ENCODE data around the gene MSRB1.

DNA sequence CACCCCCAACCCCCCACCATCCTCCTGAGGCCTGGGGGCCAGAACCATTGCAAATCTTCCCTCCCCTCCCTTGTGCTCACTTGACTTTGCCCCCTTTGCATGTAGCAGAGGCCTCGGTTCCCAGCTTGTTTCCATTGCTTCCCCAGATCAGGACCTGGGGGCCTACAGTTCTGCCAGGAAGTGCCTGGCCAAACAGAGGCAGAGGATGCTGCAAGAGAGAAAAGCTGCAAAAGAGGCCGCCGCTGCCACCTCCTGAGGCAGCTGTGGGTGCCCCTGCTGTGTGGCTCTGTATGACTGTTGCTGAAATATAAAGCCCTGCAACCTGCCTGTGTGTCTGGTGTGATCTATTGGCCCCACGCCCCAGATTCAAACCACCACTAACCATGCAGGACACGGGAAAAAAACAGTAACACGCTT is 18.7 kb upstream of the MSRB1 start:
- no peak for TF ChIP-seq POLR2A (IDR thresholded peaks at IDR 0.05)
- TF ChIP-seq, protein P1, sequence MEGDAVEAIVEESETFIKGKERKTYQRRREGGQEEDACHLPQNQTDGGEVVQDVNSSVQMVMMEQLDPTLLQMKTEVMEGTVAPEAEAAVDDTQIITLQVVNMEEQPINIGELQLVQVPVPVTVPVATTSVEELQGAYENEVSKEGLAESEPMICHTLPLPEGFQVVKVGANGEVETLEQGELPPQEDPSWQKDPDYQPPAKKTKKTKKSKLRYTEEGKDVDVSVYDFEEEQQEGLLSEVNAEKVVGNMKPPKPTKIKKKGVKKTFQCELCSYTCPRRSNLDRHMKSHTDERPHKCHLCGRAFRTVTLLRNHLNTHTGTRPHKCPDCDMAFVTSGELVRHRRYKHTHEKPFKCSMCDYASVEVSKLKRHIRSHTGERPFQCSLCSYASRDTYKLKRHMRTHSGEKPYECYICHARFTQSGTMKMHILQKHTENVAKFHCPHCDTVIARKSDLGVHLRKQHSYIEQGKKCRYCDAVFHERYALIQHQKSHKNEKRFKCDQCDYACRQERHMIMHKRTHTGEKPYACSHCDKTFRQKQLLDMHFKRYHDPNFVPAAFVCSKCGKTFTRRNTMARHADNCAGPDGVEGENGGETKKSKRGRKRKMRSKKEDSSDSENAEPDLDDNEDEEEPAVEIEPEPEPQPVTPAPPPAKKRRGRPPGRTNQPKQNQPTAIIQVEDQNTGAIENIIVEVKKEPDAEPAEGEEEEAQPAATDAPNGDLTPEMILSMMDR (IDR thresholded peaks at IDR 0.05) = no peak

All from prostate gland (tissue), 2 donors.